Measurements from ENCODE around the gene PPM1A. TPM values are rescaled to one million over a fixed set of nuclear protein-coding genes. Genes with fewer than 3 reads are reported as not detected.

PPM1A gene
- total and polyA plus RNA-seq, 2 of the 8 experiments (the other 6 are each of a cell fraction or from before 2014, with no cell fraction given): 14.0 to 51.2 TPM

DNA sequence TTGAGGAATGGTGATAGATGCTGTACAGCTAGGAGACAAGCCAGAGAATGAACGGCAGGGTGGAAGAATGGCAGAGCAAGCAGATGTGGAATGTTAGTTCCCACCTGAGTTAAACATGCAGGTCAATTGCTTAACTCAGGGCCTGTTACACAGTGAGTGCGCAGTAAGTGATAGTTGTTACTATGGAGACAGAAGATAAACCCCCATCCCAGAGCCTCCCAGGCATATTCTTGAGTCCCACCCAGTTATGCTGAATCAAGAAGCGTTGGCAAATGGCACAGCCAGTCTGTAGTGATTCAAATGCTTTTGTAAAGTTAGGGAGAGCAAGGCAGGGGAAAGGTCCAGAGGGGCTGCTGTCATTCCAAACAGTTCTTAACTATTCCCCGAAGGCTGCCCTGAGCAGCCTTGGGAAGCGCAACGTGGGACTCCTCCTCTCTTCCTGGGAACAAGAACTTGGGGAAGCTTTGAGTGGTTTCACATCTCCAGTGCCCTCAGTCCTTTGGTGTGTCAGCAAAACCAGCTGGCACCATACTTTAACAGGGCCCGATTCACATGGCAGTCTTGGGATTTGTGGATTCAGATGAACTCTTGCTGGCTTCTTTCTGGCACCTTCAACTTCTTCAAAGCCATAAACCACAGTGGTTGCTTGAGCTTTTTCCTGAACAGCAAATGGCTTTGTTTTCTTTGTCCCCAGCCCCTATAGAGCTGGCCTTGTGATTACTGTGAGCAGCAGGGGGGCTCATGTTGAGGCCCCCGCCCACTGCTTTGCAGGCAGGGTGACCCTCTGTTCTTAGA is 66.4 kb downstream of the PPM1A start:
- FAIRE-seq: no peak
- POLR2A ChIA-PET (ENCODE audit: partially characterized antibody): interaction anchor here (0.7 to 2.1 kb wide), 4 partner anchors 10 to 32 kb away, joined by 3 to 5 read pairs (median 3); no protein-coding TSS in a partner anchor
- H3K4me2 ChIP-seq (ENCODE audit: insufficient read depth in 1 of 2, low read depth in 2 of 2, low read length in 2 of 2): 0 out of 4 replicates have a peak overlapping the region, but pooled peaks of 1 of the 2 experiments have one; percentile 30

More for the DNA sequence above, 66.4 kb downstream of the PPM1A start:
- H3K14ac ChIP-seq (ENCODE audit: insufficient read length): no peak overlapping the region
- H3K27ac ChIP-seq (ENCODE audit: low read depth, low read length): no peak overlapping the region
- H4K8ac ChIP-seq (ENCODE audit: extremely low read depth, insufficient read depth, low read length): no peak overlapping the region
- CTCF ChIA-PET (ENCODE audit: partially characterized antibody): interaction anchor here (0.8 to 2.5 kb wide), 5 partner anchors 9 to 50 kb away, joined by 3 to 12 read pairs (median 4); no protein-coding TSS in a partner anchor
- DNase-seq (ENCODE audit: low read depth in 1 of 2, low spot score in 2 of 2): no peak
- peaks cover 6 to 7% of the 10 kb centered on the region in 2 experiments; a peak in 1 of 4 replicates for H3K9me3 ChIP-seq (ENCODE audit: insufficient read depth in 2 of 2, low read depth in 1 of 2, low read length in 1 of 2)
- no peaks in the 10 kb centered on the region for H3K23me2 ChIP-seq (ENCODE audit: low read depth, low read length)
- no peak overlapping the region for H4K5ac ChIP-seq (ENCODE audit: insufficient read length, low read depth, low read length)
- H3K23ac ChIP-seq (ENCODE audit: insufficient read length): no peak overlapping the region
- H2BK15ac ChIP-seq (ENCODE audit: low read length): 0 out of 2 replicates have a peak overlapping the region, but pooled peaks have one; percentile 5
- peak overlapping the region; percentile 69; the same call in 1 of the 2 replicates for H2BK12ac ChIP-seq (ENCODE audit: low read depth, low read length)
- H4K91ac ChIP-seq (replicated peaks; ENCODE audit: insufficient read length, low read length): peak overlapping the region; percentile 67
- peaks cover 3 to 29% (median 21%) of the 10 kb centered on the region in 4 experiments for H3K4me1 ChIP-seq (replicated peaks in 1 of 4; ENCODE audit: control insufficient read depth in 3 of 4, insufficient read depth in 4 of 4, low read length in 3 of 4)
- peak overlapping the region; percentile 74; the same call in 1 of the 2 replicates for H2BK5ac ChIP-seq (ENCODE audit: low read depth, low read length)
- 0 out of 2 replicates have a peak overlapping the region, but pooled peaks have one; percentile 51 for H3K18ac ChIP-seq (ENCODE audit: extremely low read depth, low read length)
- peak overlapping the region; percentile 25 for H2BK120ac ChIP-seq (replicated peaks; ENCODE audit: low read depth, low read length)
- no peak for TF ChIP-seq TAF1 (IDR thresholded peaks at IDR 0.05; ENCODE audit: low read depth, low read length)
- no peak overlapping the region for H3K4me3 ChIP-seq (ENCODE audit: extremely low read depth in 1 of 4, insufficient read depth in 2 of 4, low read depth in 3 of 4, low read length in 4 of 4)
- no peaks in the 10 kb centered on the region for H3K36me3 ChIP-seq (ENCODE audit: control insufficient read depth in 2 of 4, insufficient read depth in 4 of 4, low read length in 3 of 4)
- H3K4ac ChIP-seq (replicated peaks; ENCODE audit: insufficient read length, low read depth, low read length): peak overlapping the region; percentile 61
- H2AFZ ChIP-seq (ENCODE audit: low read length): no peak overlapping the region
- WGBS, 2 experiments (ENCODE audit: extremely low coverage in 1 of 2, insufficient coverage in 1 of 2, insufficient read length in 1 of 2, insufficient replicate concordance in 2 of 2, low coverage in 1 of 2, low lambda C conversion rate in 2 of 2, missing lambda C conversion rate in 1 of 2): 74% methylated on average over 8 of the region's 8 CpGs; no CpG with 5 or more reads in 1 of the 2 experiments
- no peaks in the 10 kb centered on the region for H3K27me3 ChIP-seq (replicated peaks in 1 of 4; ENCODE audit: control insufficient read depth in 3 of 4, extremely low read depth in 1 of 4, insufficient read depth in 3 of 4, low read length in 3 of 4)
- no peak overlapping the region for H3K9ac ChIP-seq (replicated peaks in 1 of 4; ENCODE audit: extremely low read depth in 1 of 4, low read depth in 3 of 4, low read length in 3 of 4)
- no peak overlapping the region; the same call in 1 of the 2 replicates for H2AK5ac ChIP-seq (ENCODE audit: low read depth, low read length)
- no peaks in the 10 kb centered on the region for H3K79me1 ChIP-seq (ENCODE audit: low read depth, low read length)
- H3K79me2 ChIP-seq (ENCODE audit: control insufficient read depth in 1 of 2, insufficient read depth in 2 of 2, low read length in 2 of 2): no peaks in the 10 kb centered on the region
- no peaks in the 10 kb centered on the region for H4K20me1 ChIP-seq (replicated peaks in 1 of 2; ENCODE audit: control insufficient read depth in 1 of 2, insufficient read depth in 2 of 2, low read length in 2 of 2)
- no peak overlapping the region for H3K56ac ChIP-seq (replicated peaks; ENCODE audit: insufficient read length, low read depth, low read length)
- peak overlapping the region; percentile 68; the same call in 1 of the 2 replicates for H2BK20ac ChIP-seq (ENCODE audit: low read length)

Data from H1 (cell line).